ACC112 (cell line): ENCODE data around the gene SLC12A6.
"Not testable (repeated sequence)": the region's sequence is repeated elsewhere in the genome, so short reads cannot be mapped to it uniquely, and the experiment has no call there.

Source experiments
- H2AFZ ChIP-seq: fragments of 200-600 bp; sonication (generic); one replicate; pipeline ENCODE4 v1.6.0; 2017; ENCODE audit warnings: antibody characterized with exemption, low read length; ENCODE audit not compliant: unreplicated experiment
- H3K27ac ChIP-seq: fragments of 200-600 bp; sonication (generic); 2 replicates; pipeline ENCODE4 v1.5.1; 2014; ENCODE audit warnings: low read depth, mild to moderate bottlenecking, antibody characterized with exemption, low read length, moderate library complexity
- H3K27me3 ChIP-seq: fragments of 200-600 bp; sonication (generic); 2 replicates; pipeline ENCODE4 v1.6.1; 2014; ENCODE audit warnings: mild to moderate bottlenecking, antibody characterized with exemption, low read length, moderate library complexity, mixed read lengths; ENCODE audit not compliant: insufficient read depth
- H3K36me3 ChIP-seq: fragments of 200-600 bp; sonication (generic); 2 replicates; pipeline ENCODE4 v1.6.1; 2016; ENCODE audit warnings: mild to moderate bottlenecking, antibody characterized with exemption, low read length, moderate library complexity, mixed read lengths; ENCODE audit not compliant: insufficient read depth
- H3K4me1 ChIP-seq: fragments of 200-600 bp; sonication (generic); one replicate; pipeline ENCODE4 v1.6.1; 2016; ENCODE audit warnings: low read length, mixed read lengths; ENCODE audit not compliant: insufficient read depth, unreplicated experiment, control insufficient read depth
- H3K4me3 ChIP-seq: fragments of 200-600 bp; sonication (generic); 2 replicates; pipeline ENCODE4 v1.5.1; 2014; ENCODE audit warnings: mild to moderate bottlenecking, low read depth, low read length
- H3K79me2 ChIP-seq: fragments of 200-600 bp; sonication (generic); one replicate; pipeline ENCODE4 v1.6.0; 2016; ENCODE audit warnings: low read length; ENCODE audit not compliant: control insufficient read depth, unreplicated experiment, insufficient read depth

Gene SLC12A6

DNA sequence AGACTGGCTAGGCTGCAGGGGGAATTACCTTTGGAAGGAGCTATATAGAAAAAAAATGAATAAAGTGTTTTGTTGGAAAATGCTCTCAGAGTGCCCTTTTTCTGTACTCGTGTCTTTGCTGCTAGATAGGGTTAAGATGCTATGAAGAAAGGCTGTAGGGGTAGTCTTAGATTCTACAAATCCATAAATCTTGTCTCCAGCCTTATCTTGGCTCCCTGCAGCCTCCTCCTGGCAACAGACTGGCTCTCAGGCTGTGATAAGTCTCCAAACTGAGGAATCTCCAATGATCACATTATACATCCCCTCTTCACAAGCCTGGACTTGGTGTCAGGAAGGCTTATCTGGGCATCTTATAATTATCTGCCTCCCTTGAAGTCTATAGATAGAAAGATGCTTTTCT is 20.1 kb upstream of the SLC12A6 start:
- H3K4me3 ChIP-seq, result no peak overlapping the region
- H3K36me3 ChIP-seq, result peaks cover 4% of the 10 kb centered on the region; the same call in 1 of the 2 replicates
- no peak overlapping the region for H3K27ac ChIP-seq
- H3K4me1 ChIP-seq, result peaks cover 21% of the 10 kb centered on the region
- H3K79me2 ChIP-seq, result no peaks in the 10 kb centered on the region
- H3K27me3 ChIP-seq, result no peaks in the 10 kb centered on the region
- H2AFZ ChIP-seq, result no peak overlapping the region

DNA sequence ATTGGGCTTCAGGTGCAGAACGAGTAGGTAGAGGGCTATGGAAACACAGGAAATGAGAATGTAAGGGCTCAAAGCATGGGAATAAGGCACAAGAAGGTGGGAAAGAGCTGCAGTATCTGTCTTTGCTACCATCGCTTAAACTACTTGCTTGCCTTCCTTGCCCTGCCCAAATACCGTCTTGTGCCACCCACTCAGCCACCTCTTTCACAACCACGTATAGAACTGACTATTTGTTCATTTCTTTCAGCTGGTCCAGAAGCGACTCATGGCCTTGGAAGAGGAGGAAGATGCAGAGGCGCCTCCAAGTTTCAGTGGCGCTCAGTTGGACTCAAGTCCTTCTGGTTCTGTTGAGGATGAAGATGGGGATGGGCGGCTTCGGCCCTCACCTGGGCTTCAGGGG is 17.7 kb upstream of the SLC12A6 start:
- Histone ChIP-seq H3K4me3 (no peak overlapping the region), H3K79me2 (no peaks in the 10 kb centered on the region), H2AFZ (no peak overlapping the region), H3K36me3 (peaks cover 4% of the 10 kb centered on the region; the same call in 1 of the 2 replicates), H3K4me1 (peaks cover 7% of the 10 kb centered on the region), H3K27ac (no peak overlapping the region), H3K27me3 (no peaks in the 10 kb centered on the region)

DNA sequence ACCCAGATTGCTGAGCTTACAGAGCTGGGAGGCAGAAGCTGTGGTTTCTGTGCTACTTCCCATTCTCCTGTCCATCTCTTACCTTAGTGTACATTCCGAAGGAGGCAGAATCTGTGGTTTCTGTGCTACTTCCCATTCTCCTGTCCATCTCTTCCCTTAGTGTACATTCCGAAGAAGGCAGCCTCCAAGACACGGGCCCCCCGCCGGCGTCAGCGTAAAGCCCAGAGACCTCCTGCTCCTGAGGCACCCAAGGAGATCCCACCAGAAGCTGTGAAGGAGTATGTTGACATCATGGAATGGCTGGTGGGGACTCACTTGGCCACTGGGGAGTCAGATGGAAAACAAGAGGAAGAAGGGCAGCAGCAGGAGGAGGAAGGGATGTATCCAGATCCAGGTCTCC is 16.7 kb upstream of the SLC12A6 start:
- Histone ChIP-seq H3K4me1 (peaks cover 1% of the 10 kb centered on the region), H3K79me2 (no peaks in the 10 kb centered on the region), H3K27me3 (no peaks in the 10 kb centered on the region), H2AFZ (no peak overlapping the region), H3K27ac (no peak overlapping the region), H3K4me3 (no peak overlapping the region), H3K36me3 (peaks cover 4% of the 10 kb centered on the region; the same call in 1 of the 2 replicates)

DNA sequence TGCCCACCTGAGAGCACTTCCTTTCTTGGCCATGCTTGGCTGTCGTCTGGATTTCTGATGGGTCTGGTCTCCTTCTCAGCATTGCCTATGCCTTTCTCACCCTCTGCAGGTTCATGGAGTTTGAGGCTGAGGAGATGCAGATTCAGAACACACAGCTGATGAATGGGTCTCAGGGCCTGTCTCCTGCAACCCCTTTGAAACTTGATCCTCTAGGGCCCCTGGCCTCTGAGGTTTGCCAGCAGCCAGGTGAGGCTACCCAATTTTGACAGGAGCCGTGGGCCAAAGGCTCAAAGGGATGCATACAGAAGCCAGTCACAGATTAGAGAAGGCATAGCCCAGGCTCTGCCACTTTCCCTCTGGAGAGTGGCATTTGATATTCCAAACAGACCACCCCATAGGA is 16.0 kb upstream of the SLC12A6 start:
- Histone ChIP-seq H3K36me3 (peaks cover 4% of the 10 kb centered on the region; the same call in 1 of the 2 replicates), H2AFZ (no peak overlapping the region), H3K79me2 (no peaks in the 10 kb centered on the region), H3K27ac (no peak overlapping the region), H3K4me1 (no peaks in the 10 kb centered on the region), H3K4me3 (no peak overlapping the region), H3K27me3 (no peaks in the 10 kb centered on the region)

DNA sequence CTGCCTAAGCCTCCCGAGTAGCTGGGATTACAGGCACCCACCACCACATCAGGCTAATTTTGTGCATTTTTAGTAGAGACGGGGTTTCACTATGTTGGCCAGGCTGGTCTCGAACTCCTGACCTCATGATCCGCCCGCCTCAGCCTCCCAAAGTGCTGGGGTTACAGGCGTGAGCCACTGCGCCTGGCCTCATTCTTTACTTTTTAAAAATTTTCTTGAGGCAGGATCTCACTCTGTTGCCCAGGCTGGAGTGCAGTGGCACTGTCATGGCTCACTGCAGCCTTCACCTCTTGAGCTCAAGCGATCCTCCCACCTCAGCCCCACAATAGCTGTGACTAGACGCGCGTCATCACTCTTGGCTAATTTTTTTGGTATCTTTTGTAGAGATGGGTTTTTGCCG is 15.4 kb upstream of the SLC12A6 start:
- H3K79me2 ChIP-seq, H2AFZ ChIP-seq, H3K27me3 ChIP-seq, H3K4me3 ChIP-seq, H3K4me1 ChIP-seq, H3K36me3 ChIP-seq, H3K27ac ChIP-seq: not testable (repeated sequence)

DNA sequence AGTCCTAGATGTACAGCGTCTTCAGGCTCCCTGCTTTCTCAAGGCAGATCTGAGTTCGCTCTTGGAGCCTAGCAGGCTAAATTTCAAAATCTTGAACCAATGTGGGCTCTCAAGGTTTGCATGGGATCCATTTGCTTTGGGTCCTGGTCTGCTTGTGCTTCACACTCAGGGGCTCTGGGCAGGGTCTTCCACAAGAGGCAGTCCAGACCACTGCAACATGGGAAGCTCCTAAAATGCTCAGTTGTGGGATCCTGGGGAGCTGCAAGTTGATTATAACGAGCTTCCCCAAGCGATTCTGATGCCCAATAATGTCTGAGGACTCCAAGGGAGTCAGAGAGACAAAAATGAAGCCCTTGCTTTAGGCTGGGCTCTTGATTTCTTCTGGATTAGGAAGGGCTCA is 12.2 kb upstream of the SLC12A6 start:
- no peaks in the 10 kb centered on the region for H3K27me3 ChIP-seq
- no peak overlapping the region for H2AFZ ChIP-seq
- no peaks in the 10 kb centered on the region for H3K4me1 ChIP-seq
- no peak overlapping the region for H3K27ac ChIP-seq
- no peak overlapping the region for H3K4me3 ChIP-seq
- H3K36me3 ChIP-seq, result no peaks in the 10 kb centered on the region
- H3K79me2 ChIP-seq, result no peaks in the 10 kb centered on the region

DNA sequence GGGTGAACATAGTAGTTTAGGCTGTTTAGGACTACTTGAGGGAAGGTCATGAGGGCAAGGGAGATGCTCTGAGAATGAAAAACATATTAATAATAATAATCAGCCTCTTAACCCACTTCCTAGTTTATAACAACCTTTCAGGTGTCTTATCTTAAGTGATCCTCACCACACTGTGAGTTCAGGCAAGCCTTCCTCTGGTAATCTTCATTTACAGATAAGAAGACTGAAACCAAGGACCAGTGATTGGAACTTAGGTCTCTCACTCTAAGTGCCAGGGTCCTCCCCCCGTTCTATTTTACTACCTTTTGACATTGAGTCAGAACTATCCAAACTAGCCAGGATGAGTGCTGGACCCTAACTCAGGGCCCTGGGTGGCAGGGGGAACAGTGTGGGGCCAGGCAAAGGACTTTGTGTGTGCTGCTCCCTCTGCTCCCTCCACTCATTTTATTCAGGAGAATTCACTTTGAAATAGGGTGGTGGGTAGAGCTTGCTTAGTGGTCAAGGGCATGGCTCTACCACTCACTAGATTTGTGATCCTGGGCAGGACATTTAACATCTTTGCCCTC is 11.2 kb upstream of the SLC12A6 start:
- no peak overlapping the region for H2AFZ ChIP-seq
- H3K36me3 ChIP-seq, result no peaks in the 10 kb centered on the region
- no peak overlapping the region for H3K27ac ChIP-seq
- H3K4me3 ChIP-seq, result no peak overlapping the region
- H3K4me1 ChIP-seq, result no peaks in the 10 kb centered on the region
- no peaks in the 10 kb centered on the region for H3K79me2 ChIP-seq
- no peaks in the 10 kb centered on the region for H3K27me3 ChIP-seq

DNA sequence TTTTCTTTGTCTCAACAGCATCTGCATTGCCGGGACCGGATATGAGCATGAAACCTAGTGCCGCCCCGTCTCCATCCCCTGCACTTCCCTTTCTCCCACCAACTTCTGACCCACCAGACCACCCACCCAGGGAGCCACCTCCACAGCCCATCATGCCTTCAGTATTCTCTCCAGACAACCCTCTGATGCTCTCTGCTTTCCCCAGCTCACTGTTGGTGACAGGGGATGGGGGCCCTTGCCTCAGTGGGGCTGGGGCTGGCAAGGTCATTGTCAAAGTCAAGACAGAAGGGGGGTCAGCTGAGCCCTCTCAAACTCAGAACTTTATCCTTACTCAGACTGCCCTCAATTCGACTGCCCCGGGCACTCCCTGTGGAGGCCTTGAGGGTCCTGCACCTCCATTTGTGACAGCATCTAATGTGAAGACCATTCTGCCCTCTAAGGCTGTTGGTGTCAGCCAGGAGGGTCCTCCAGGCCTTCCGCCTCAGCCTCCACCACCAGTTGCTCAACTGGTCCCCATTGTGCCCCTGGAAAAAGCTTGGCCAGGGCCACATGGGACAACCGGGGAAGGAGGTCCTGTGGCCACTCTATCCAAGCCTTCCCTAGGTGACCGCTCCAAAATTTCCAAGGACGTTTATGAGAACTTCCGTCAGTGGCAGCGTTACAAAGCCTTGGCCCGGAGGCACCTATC is 10.5 kb upstream of the SLC12A6 start:
- Histone ChIP-seq H3K36me3 (no peaks in the 10 kb centered on the region), H3K4me1 (no peaks in the 10 kb centered on the region), H3K4me3 (no peak overlapping the region), H3K27me3 (no peaks in the 10 kb centered on the region), H2AFZ (no peak overlapping the region), H3K79me2 (no peaks in the 10 kb centered on the region), H3K27ac (no peak overlapping the region)

DNA sequence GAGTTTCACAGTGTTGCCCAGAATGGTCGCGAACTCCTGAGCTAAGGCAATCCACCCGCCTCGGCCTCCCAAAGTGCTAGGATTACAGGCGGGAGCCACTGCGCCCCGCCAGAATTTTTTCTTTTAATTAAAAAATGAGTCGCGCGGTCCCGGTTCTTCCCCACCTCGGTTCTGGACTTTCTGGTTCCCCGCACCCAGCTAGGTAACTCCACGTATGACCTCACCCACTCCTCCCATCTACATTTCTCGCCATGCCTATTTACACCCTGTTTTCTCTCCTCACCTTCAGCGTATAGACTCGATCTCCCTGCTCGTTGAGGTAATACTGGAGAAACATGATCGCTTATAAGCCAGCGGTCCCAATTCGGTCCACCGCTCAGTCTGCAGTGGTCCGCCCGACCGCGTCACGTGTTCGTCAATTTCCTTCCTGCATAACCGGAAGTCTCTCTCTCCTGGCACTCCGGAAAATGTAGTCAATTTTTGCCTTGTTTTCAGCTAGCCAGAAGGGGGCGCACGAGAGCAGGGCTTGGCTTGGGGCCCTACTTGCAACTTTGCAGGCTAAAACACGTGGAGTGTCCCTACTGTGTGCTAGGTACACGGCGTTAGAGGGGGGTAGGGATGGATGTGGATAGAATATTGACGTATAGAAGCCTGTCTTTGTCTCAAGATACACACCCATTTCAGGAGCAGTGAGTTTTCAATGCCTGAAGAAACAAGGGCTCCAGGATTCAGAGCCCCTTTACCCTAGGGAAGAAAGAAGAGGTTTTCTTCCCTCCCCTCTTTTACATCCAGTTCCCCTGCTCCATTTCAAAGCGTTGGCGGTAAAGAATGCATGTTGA is 5.4 kb upstream of the SLC12A6 start, which contains the start of the genes NOP10 and NUTM1:
TSS of gene NOP10 (minus strand) at position 400 of the 839 bp plus-strand sequence. CDS start at position 337, 63 bp downstream.
TSS of gene NUTM1 (plus strand) at position 579 of the 839 bp plus-strand sequence. CDS start 382 bp downstream, outside the sequence.
- Histone ChIP-seq H3K27ac (peak within 1 kb of the TSS; percentile 66), H3K79me2 (peaks cover 37% of the 10 kb centered on the region), H2AFZ (peak within 1 kb of the TSS; percentile 87), H3K36me3 (peaks cover 9% of the 10 kb centered on the region; the same call in 1 of the 2 replicates), H3K27me3 (no peaks in the 10 kb centered on the region), H3K4me3 (peak within 1 kb of the TSS; percentile 79), H3K4me1 (peaks cover 28% of the 10 kb centered on the region)

DNA sequence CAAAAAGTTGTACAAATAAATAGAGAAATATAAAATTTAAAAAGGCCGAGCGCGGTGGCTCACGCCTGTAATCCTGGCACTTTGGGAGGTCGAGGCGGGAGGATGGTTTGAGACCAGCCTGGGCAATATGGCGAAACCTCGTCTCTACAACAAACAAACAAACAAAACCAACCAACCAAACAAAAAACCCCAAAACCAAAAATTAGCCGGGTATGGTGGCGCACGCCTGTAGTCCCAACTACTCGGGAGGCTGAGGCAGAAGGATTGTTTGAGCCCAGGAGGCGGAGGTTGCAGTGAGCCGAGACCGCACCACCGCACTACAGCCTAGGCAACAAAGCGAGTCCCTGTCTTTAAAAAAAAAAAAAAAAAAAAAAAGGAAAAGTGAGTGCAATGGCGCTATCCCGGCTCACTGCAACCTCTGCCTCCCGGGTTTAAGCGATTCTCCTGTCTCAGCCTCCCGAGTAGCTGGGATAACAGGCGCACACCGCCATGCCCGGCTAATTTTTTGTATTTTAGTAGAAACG is 4.7 kb upstream of the SLC12A6 start:
- Histone ChIP-seq H3K27ac (peak overlapping the region; percentile 66), H2AFZ (peak overlapping the region; percentile 75)
- not testable (repeated sequence) for H3K36me3 ChIP-seq

More for the DNA sequence above, 4.7 kb upstream of the SLC12A6 start:
- Histone ChIP-seq H3K79me2 (peaks cover 37% of the 10 kb centered on the region), H3K4me3 (peak overlapping the region; percentile 79), H3K4me1 (peaks cover 28% of the 10 kb centered on the region)
- H3K27me3 ChIP-seq, result not testable (repeated sequence)
